GM19351 (cell line): ENCODE results near the gene MMP19.
"Not testable (repeated sequence)": the region's sequence is repeated elsewhere in the genome, so short reads cannot be mapped to it uniquely, and the experiment has no call there.

Experiments
- ATAC-seq: cut with Tn5 transposase; IDR thresholded peaks from one replicate; pipeline ENCODE4 v1.9.1; 2021; ENCODE audit warnings: mild to moderate bottlenecking, moderate library complexity; ENCODE audit not compliant: unreplicated experiment

Gene MMP19

GRCh38 chr12:55844961-55845360 lies 2.2 kb upstream of the MMP19 start:
- ATAC-seq: no peak

- ATAC-seq: no peak
These were observed 695 bp upstream of the MMP19 start for GRCh38 chr12:55843431-55843830.

- ATAC-seq: no peak
These were observed 2.0 kb downstream of the MMP19 start for GRCh38 chr12:55840581-55841351.

GRCh38 chr12:55839345-55840140 lies 3.2 kb downstream of the MMP19 start:
- no peak for ATAC-seq

- ATAC-seq: no peak
These were observed 4.4 kb downstream of the MMP19 start for GRCh38 chr12:55838361-55838760.

- ATAC-seq: not testable (repeated sequence)
These were observed 8.3 kb downstream of the MMP19 start for GRCh38 chr12:55834400-55834799.

- ATAC-seq: no peak
These were observed 9.7 kb downstream of the MMP19 start for GRCh38 chr12:55833056-55833455.

- no peak for ATAC-seq
These were observed 11.3 kb downstream of the MMP19 start for GRCh38 chr12:55831447-55831815.

GRCh38 chr12:55830601-55831446 lies 11.9 kb downstream of the MMP19 start:
- ATAC-seq: no peak

- peak; percentile 14 for ATAC-seq
These were observed 12.7 kb downstream of the MMP19 start for GRCh38 chr12:55829967-55830600.

GRCh38 chr12:55828357-55828756 lies 14.4 kb downstream of the MMP19 start:
- no peak for ATAC-seq

- no peak for ATAC-seq
These were observed 14.9 kb downstream of the MMP19 start for GRCh38 chr12:55827806-55828205.

GRCh38 chr12:55824726-55825125 lies 18.0 kb downstream of the MMP19 start:
- ATAC-seq: no peak

GRCh38 chr12:55823419-55823818 lies 19.3 kb downstream of the MMP19 start:
- ATAC-seq: no peak

GRCh38 chr12:55822228-55822627 lies 20.5 kb downstream of the MMP19 start:
- no peak for ATAC-seq

- no peak for ATAC-seq
These were observed 22.1 kb downstream of the MMP19 start for GRCh38 chr12:55820679-55821078.

GRCh38 chr12:55818886-55819285 lies 23.9 kb downstream of the MMP19 start:
- no peak for ATAC-seq

- ATAC-seq: peak; percentile 28
These were observed 24.5 kb downstream of the MMP19 start for GRCh38 chr12:55818140-55818728.

GRCh38 chr12:55817345-55818139 lies 25.2 kb downstream of the MMP19 start, which contains the start of the genes ORMDL2 and SARNP:
Gene ORMDL2 (plus strand): TSS chr12:55818041. CDS start chr12:55819000, 959 bp downstream.
Gene SARNP (minus strand): TSS chr12:55817724. CDS start chr12:55817701, 23 bp downstream.
- ATAC-seq: peak; percentile 96
